Colonic mucosa (tissue), 4 donors: ENCODE measurements around the gene THSD4. TPM values are rescaled to one million over a fixed set of nuclear protein-coding genes. Genes with fewer than 3 reads are reported as not detected.

Source experiments
- DNase-seq: peaks from one replicate; pipeline ENCODE4 v3.0.0-alpha.2; 2020
- H3K27ac ChIP-seq: fragments of 200-600 bp; one replicate; pipeline ENCODE4 v1.8.0; 2021
- H3K27me3 ChIP-seq: fragments of 200-600 bp; one replicate; pipeline ENCODE4 v1.8.0; 2021
- H3K36me3 ChIP-seq: fragments of 200-600 bp; one replicate; pipeline ENCODE4 v1.8.0; 2021
- H3K4me1 ChIP-seq: fragments of 200-600 bp; one replicate; pipeline ENCODE4 v1.8.0; 2021; ENCODE audit warnings: mild to moderate bottlenecking
- H3K4me3 ChIP-seq: fragments of 200-600 bp; one replicate; pipeline ENCODE4 v1.8.0; 2021
- H3K9ac ChIP-seq, 2 donors: one replicate each; pipeline ENCODE4 v1.7.0; 2013; ENCODE audit warnings: control low read depth in 2 of 2, low read depth in 2 of 2, low read length in 2 of 2
- H3K9me3 ChIP-seq: fragments of 200-600 bp; one replicate; pipeline ENCODE4 v1.8.0; 2021
- CTCF ChIP-seq: fragments of 200-600 bp; IDR thresholded peaks from one replicate; pipeline ENCODE4 v1.8.0; 2022; ENCODE audit warnings: antibody characterized with exemption, mild to moderate bottlenecking
- intact Hi-C: fragments of 100-400 bp; cut with DNase I; formaldehyde crosslinking; loops from one replicate; pipeline ENCODE4 v1.14.1; 2022
- total RNA-seq, 2 donors: library from RNA; stranded (reverse); fragmentation: NEBNext Ultra II Directional in 1 of 2; extraction: Animal tissue kit (Norgen Biotek cat#: 25700) in 1 of 2; gene quantifications; one replicate each; pipeline ENCODE4 v1.2.1, GENCODE V29; 2021
- donor health status: healthy.
- donor health status: DM: no; HTN: no; CAD: no.
- donor health status: DM: no; HTN: no; CAD: no.

The THSD4 gene
- total RNA-seq, 2 donors from 2014 or later = 18.8 to 23.5 TPM

- no peak for DNase-seq
- Histone ChIP-seq H3K9me3 (no peaks in the 10 kb centered on the region), H3K27me3 (no peaks in the 10 kb centered on the region), H3K9ac (no peak overlapping the region), H3K36me3 (no peaks in the 10 kb centered on the region), H3K4me3 (no peak overlapping the region), H3K27ac (no peak overlapping the region), H3K4me1 (no peaks in the 10 kb centered on the region)
- intact Hi-C loops = no loop called here
- TF ChIP-seq CTCF = no peak
Observed at GRCh38 chr15:71473751-71474150, 358.5 kb downstream of the THSD4 start.

- intact Hi-C loops = no loop called here
- DNase-seq = no peak
- H3K27ac ChIP-seq = no peak overlapping the region
- no peaks in the 10 kb centered on the region for H3K27me3 ChIP-seq
- H3K4me1 ChIP-seq = no peaks in the 10 kb centered on the region
- no peak for TF ChIP-seq CTCF
- no peaks in the 10 kb centered on the region for H3K9me3 ChIP-seq
- no peaks in the 10 kb centered on the region for H3K36me3 ChIP-seq
- no peak overlapping the region for H3K4me3 ChIP-seq
- H3K9ac ChIP-seq = no peak overlapping the region
Observed at GRCh38 chr15:71476823-71477222, 361.6 kb downstream of the THSD4 start.

- H3K27me3 ChIP-seq = no peaks in the 10 kb centered on the region
- no peaks in the 10 kb centered on the region for H3K4me1 ChIP-seq
- H3K36me3 ChIP-seq = no peaks in the 10 kb centered on the region
- H3K27ac ChIP-seq = no peak overlapping the region
- TF ChIP-seq CTCF = no peak
- no peak overlapping the region for H3K9ac ChIP-seq
- intact Hi-C loops = no loop called here
- H3K4me3 ChIP-seq = no peak overlapping the region
- no peaks in the 10 kb centered on the region for H3K9me3 ChIP-seq
- no peak for DNase-seq
Observed at GRCh38 chr15:71480556-71480955, 365.3 kb downstream of the THSD4 start.

GRCh38 chr15:71484080-71484479 lies 368.8 kb downstream of the THSD4 start:
- H3K4me3 ChIP-seq = no peak overlapping the region
- no peaks in the 10 kb centered on the region for H3K36me3 ChIP-seq
- intact Hi-C loops = no loop called here
- H3K27me3 ChIP-seq = no peaks in the 10 kb centered on the region
- no peak overlapping the region for H3K9ac ChIP-seq
- no peak overlapping the region for H3K27ac ChIP-seq
- H3K9me3 ChIP-seq = no peaks in the 10 kb centered on the region
- H3K4me1 ChIP-seq = no peaks in the 10 kb centered on the region
- no peak for DNase-seq
- TF ChIP-seq CTCF = no peak

GRCh38 chr15:71485094-71485693 lies 369.9 kb downstream of the THSD4 start:
- Histone ChIP-seq H3K36me3 (no peaks in the 10 kb centered on the region), H3K9ac (no peak overlapping the region), H3K4me1 (no peaks in the 10 kb centered on the region), H3K4me3 (no peak overlapping the region), H3K9me3 (no peaks in the 10 kb centered on the region), H3K27me3 (no peaks in the 10 kb centered on the region), H3K27ac (no peak overlapping the region)
- TF ChIP-seq CTCF = no peak
- no peak for DNase-seq
- intact Hi-C loops = no loop called here
